Stimulated activated memory B cell treated with anti-CD40 and anti-IgM and Interleukin-4, amounts not matched to agents 10 μg/mL and 1 μg/mL and 100 μg/mL, for 72 hours (primary cell): ENCODE results near the gene CASP12.

Source experiments
- ATAC-seq: fragments of 150-1000 bp; cut with Tn5 transposase; 2 replicates; pipeline ENCODE4 v1.10.0; 2021
- H3K27ac Mint-ChIP-seq: one replicate; pipeline ENCODE4 v1.8.0; 2022; ENCODE audit warnings: mild to moderate bottlenecking, mixed read lengths
- H3K27me3 Mint-ChIP-seq: one replicate; pipeline ENCODE4 v1.8.0; 2022; ENCODE audit warnings: mixed read lengths
- H3K36me3 Mint-ChIP-seq: one replicate; pipeline ENCODE4 v1.8.0; 2022; ENCODE audit warnings: mixed read lengths
- H3K4me1 Mint-ChIP-seq: one replicate; pipeline ENCODE4 v1.8.0; 2022; ENCODE audit warnings: mixed read lengths
- H3K4me3 Mint-ChIP-seq: one replicate; pipeline ENCODE4 v1.8.0; 2022; ENCODE audit warnings: mild to moderate bottlenecking, moderate library complexity, mixed read lengths
- H3K9me3 Mint-ChIP-seq: one replicate; pipeline ENCODE4 v1.8.0; 2022; ENCODE audit warnings: mixed read lengths

CASP12 gene

GRCh38 chr11:104870910-104871309, 27.4 kb downstream of the CASP12 start:
- Mint-ChIP-seq H3K4me3 (no peak overlapping the region), H3K36me3 (no peaks in the 10 kb centered on the region), H3K27ac (no peak overlapping the region), H3K4me1 (peaks cover 21% of the 10 kb centered on the region), H3K9me3 (no peaks in the 10 kb centered on the region), H3K27me3 (no peaks in the 10 kb centered on the region)
- ATAC-seq = no peak

- peaks cover 11% of the 10 kb centered on the region for H3K9me3 Mint-ChIP-seq
- ATAC-seq = no peak
- H3K27me3 Mint-ChIP-seq = no peaks in the 10 kb centered on the region
- no peak overlapping the region for H3K27ac Mint-ChIP-seq
- H3K4me1 Mint-ChIP-seq = peaks cover 17% of the 10 kb centered on the region
- H3K4me3 Mint-ChIP-seq = no peak overlapping the region
- no peaks in the 10 kb centered on the region for H3K36me3 Mint-ChIP-seq
These were observed 31.4 kb downstream of the CASP12 start for GRCh38 chr11:104866815-104867214.

GRCh38 chr11:104858882-104859775, 39.1 kb downstream of the CASP12 start:
- H3K4me1 Mint-ChIP-seq = peaks cover 35% of the 10 kb centered on the region
- H3K36me3 Mint-ChIP-seq = no peaks in the 10 kb centered on the region
- H3K9me3 Mint-ChIP-seq = no peaks in the 10 kb centered on the region
- ATAC-seq = peak; percentile 95
- peak overlapping the region; percentile 52 for H3K4me3 Mint-ChIP-seq
- H3K27me3 Mint-ChIP-seq = no peaks in the 10 kb centered on the region
- H3K27ac Mint-ChIP-seq = peak overlapping the region; percentile 84

GRCh38 chr11:104856607-104857006, 41.7 kb downstream of the CASP12 start:
- H3K36me3 Mint-ChIP-seq = no peaks in the 10 kb centered on the region
- no peaks in the 10 kb centered on the region for H3K27me3 Mint-ChIP-seq
- H3K27ac Mint-ChIP-seq = peak overlapping the region; percentile 84
- peaks cover 35% of the 10 kb centered on the region for H3K4me1 Mint-ChIP-seq
- no peak for ATAC-seq
- H3K4me3 Mint-ChIP-seq = no peak overlapping the region
- H3K9me3 Mint-ChIP-seq = no peaks in the 10 kb centered on the region

- H3K36me3 Mint-ChIP-seq = no peaks in the 10 kb centered on the region
- peaks cover 35% of the 10 kb centered on the region for H3K4me1 Mint-ChIP-seq
- ATAC-seq = no peak
- H3K27me3 Mint-ChIP-seq = no peaks in the 10 kb centered on the region
- H3K4me3 Mint-ChIP-seq = no peak overlapping the region
- H3K27ac Mint-ChIP-seq = peak overlapping the region; percentile 84
- H3K9me3 Mint-ChIP-seq = no peaks in the 10 kb centered on the region
These were observed 42.3 kb downstream of the CASP12 start for GRCh38 chr11:104855965-104856364.

GRCh38 chr11:104853276-104853675, 45.0 kb downstream of the CASP12 start:
- no peaks in the 10 kb centered on the region for H3K36me3 Mint-ChIP-seq

GRCh38 chr11:104852811-104853210, 45.4 kb downstream of the CASP12 start:
- H3K36me3 Mint-ChIP-seq = no peaks in the 10 kb centered on the region
- no peaks in the 10 kb centered on the region for H3K27me3 Mint-ChIP-seq
- no peak overlapping the region for H3K27ac Mint-ChIP-seq
- H3K4me1 Mint-ChIP-seq = peaks cover 11% of the 10 kb centered on the region
- ATAC-seq = no peak
- no peak overlapping the region for H3K4me3 Mint-ChIP-seq
- no peaks in the 10 kb centered on the region for H3K9me3 Mint-ChIP-seq

More at GRCh38 chr11:104853276-104853675, 45.0 kb downstream of the CASP12 start:
- Mint-ChIP-seq H3K27ac (no peak overlapping the region), H3K9me3 (no peaks in the 10 kb centered on the region), H3K4me1 (peaks cover 16% of the 10 kb centered on the region), H3K4me3 (no peak overlapping the region), H3K27me3 (no peaks in the 10 kb centered on the region)
- no peak for ATAC-seq

GRCh38 chr11:104846216-104846615, 52.0 kb downstream of the CASP12 start:
- Mint-ChIP-seq H3K4me1 (peaks cover 5% of the 10 kb centered on the region), H3K4me3 (no peak overlapping the region), H3K27ac (no peak overlapping the region), H3K9me3 (no peaks in the 10 kb centered on the region), H3K36me3 (no peaks in the 10 kb centered on the region), H3K27me3 (no peaks in the 10 kb centered on the region)
- ATAC-seq = no peak

GRCh38 chr11:104844451-104844850, 53.8 kb downstream of the CASP12 start:
- ATAC-seq = no peak
- Mint-ChIP-seq H3K4me1 (peaks cover 10% of the 10 kb centered on the region), H3K9me3 (no peaks in the 10 kb centered on the region), H3K27ac (no peak overlapping the region), H3K4me3 (no peak overlapping the region), H3K36me3 (peaks cover 5% of the 10 kb centered on the region), H3K27me3 (no peaks in the 10 kb centered on the region)

- Mint-ChIP-seq H3K4me3 (no peak overlapping the region), H3K36me3 (peaks cover 6% of the 10 kb centered on the region), H3K27ac (no peak overlapping the region), H3K4me1 (peaks cover 19% of the 10 kb centered on the region), H3K27me3 (no peaks in the 10 kb centered on the region), H3K9me3 (peaks cover 3% of the 10 kb centered on the region)
- ATAC-seq = peak; percentile 55
These were observed 55.0 kb downstream of the CASP12 start for GRCh38 chr11:104843150-104843836.

- peaks cover 6% of the 10 kb centered on the region for H3K36me3 Mint-ChIP-seq
- peaks cover 24% of the 10 kb centered on the region for H3K4me1 Mint-ChIP-seq
- peaks cover 3% of the 10 kb centered on the region for H3K9me3 Mint-ChIP-seq
- no peak for ATAC-seq
- no peaks in the 10 kb centered on the region for H3K27me3 Mint-ChIP-seq
- no peak overlapping the region for H3K27ac Mint-ChIP-seq
- no peak overlapping the region for H3K4me3 Mint-ChIP-seq
These were observed 56.2 kb downstream of the CASP12 start for GRCh38 chr11:104841973-104842525.

- Mint-ChIP-seq H3K27ac (no peak overlapping the region), H3K9me3 (peaks cover 3% of the 10 kb centered on the region), H3K4me1 (peaks cover 24% of the 10 kb centered on the region)
These were observed 57.1 kb downstream of the CASP12 start for GRCh38 chr11:104841185-104841584.

GRCh38 chr11:104837969-104838639, 60.2 kb downstream of the CASP12 start:
- Mint-ChIP-seq H3K4me1 (peaks cover 29% of the 10 kb centered on the region), H3K4me3 (no peak overlapping the region), H3K27me3 (no peaks in the 10 kb centered on the region), H3K36me3 (peaks cover 6% of the 10 kb centered on the region), H3K9me3 (peaks cover 10% of the 10 kb centered on the region), H3K27ac (no peak overlapping the region)
- ATAC-seq = peak; percentile 92

More at GRCh38 chr11:104841185-104841584, 57.1 kb downstream of the CASP12 start:
- ATAC-seq = no peak
- Mint-ChIP-seq H3K36me3 (peaks cover 6% of the 10 kb centered on the region), H3K27me3 (no peaks in the 10 kb centered on the region), H3K4me3 (no peak overlapping the region)

- ATAC-seq = no peak
- no peak overlapping the region for H3K27ac Mint-ChIP-seq
- peaks cover 6% of the 10 kb centered on the region for H3K36me3 Mint-ChIP-seq
- H3K9me3 Mint-ChIP-seq = peaks cover 11% of the 10 kb centered on the region
- no peaks in the 10 kb centered on the region for H3K27me3 Mint-ChIP-seq
- peaks cover 29% of the 10 kb centered on the region for H3K4me1 Mint-ChIP-seq
- no peak overlapping the region for H3K4me3 Mint-ChIP-seq
These were observed 61.6 kb downstream of the CASP12 start for GRCh38 chr11:104836691-104837090.
